PC-3 (cell line): Measurements from ENCODE around the gene ARHGAP32. TPM values are rescaled to one million over a fixed set of nuclear protein-coding genes. Genes with fewer than 3 reads are reported as not detected.

Experiments used
- ATAC-seq: fragments of 200-7000 bp; cut with Tn5 transposase; 2 replicates; pipeline ENCODE4 v1.9.1; 2020; ENCODE audit warnings: mild to moderate bottlenecking, moderate library complexity
- BruUV-seq: library from RNA; stranded (reverse); fragments of 400-500 nt; replicated peaks from 2 replicates; lab custom pipeline; 2021; lab: Mats Ljungman, UMichigan
- CTCF ChIA-PET: fragments of 300-600 bp; sonication (Branson Sonifier 250); formaldehyde crosslinking; loops from one replicate; lab custom pipeline; 2022; ENCODE audit warnings: antibody characterized with exemption; lab: Charles Lee
- POLR2A ChIA-PET: fragments of 300-600 bp; sonication (Branson Sonifier 250); formaldehyde crosslinking; loops from one replicate; lab custom pipeline; 2022; ENCODE audit warnings: antibody characterized with exemption; ENCODE audit not compliant: unreplicated experiment; lab: Charles Lee
- DNase-seq: peaks from one replicate; pipeline ENCODE4 v3.0.0-alpha.2; 2015
- H2AFZ ChIP-seq: fragments of 300-600 bp; sonication (generic); 2 replicates; pipeline ENCODE4 v1.6.0; 2016; ENCODE audit warnings: antibody characterized with exemption, low read length
- H3F3A ChIP-seq: fragments of 300-600 bp; sonication (generic); one replicate; pipeline ENCODE4 v1.6.0; 2017; ENCODE audit warnings: antibody characterized with exemption, low read length, control low read depth, mild to moderate bottlenecking; ENCODE audit not compliant: unreplicated experiment
- H3K27ac ChIP-seq: fragments of 300-600 bp; sonication (generic); 2 replicates; pipeline ENCODE4 v1.5.1; 2016; ENCODE audit warnings: mild to moderate bottlenecking, low read length
- H3K27me3 ChIP-seq: fragments of 300-600 bp; sonication (generic); 2 replicates; pipeline ENCODE4 v1.6.1; 2016; ENCODE audit warnings: low read length, mixed read lengths
- H3K36me3 ChIP-seq: fragments of 300-600 bp; sonication (generic); 2 replicates; pipeline ENCODE4 v1.6.1; 2016; ENCODE audit warnings: low read depth, mixed run types, low read length, mixed read lengths
- H3K4me1 ChIP-seq: fragments of 300-600 bp; sonication (generic); 2 replicates; pipeline ENCODE4 v1.5.1; 2016; ENCODE audit warnings: low read length; ENCODE audit not compliant: insufficient read depth
- H3K4me2 ChIP-seq: fragments of 300-600 bp; sonication (generic); 2 replicates; pipeline ENCODE4 v1.6.0; 2016; ENCODE audit warnings: low read length
- H3K4me3 ChIP-seq: fragments of 300-600 bp; sonication (generic); 2 replicates; pipeline ENCODE4 v1.5.1; 2016; ENCODE audit warnings: mild to moderate bottlenecking, low read length, mixed read lengths
- H3K79me2 ChIP-seq: fragments of 300-600 bp; sonication (generic); 2 replicates; pipeline ENCODE4 v1.6.1; 2017; ENCODE audit warnings: low read length, mixed read lengths
- H3K9ac ChIP-seq: fragments of 300-600 bp; sonication (generic); 2 replicates; pipeline ENCODE4 v1.6.0; 2016; ENCODE audit warnings: mild to moderate bottlenecking, low read length
- H3K9me2 ChIP-seq: fragments of 300-600 bp; sonication (generic); replicated peaks from 2 replicates; pipeline ENCODE4 v1.6.1; 2016; ENCODE audit warnings: mixed run types, low read length, mixed read lengths
- H3K9me3 ChIP-seq: fragments of 300-600 bp; sonication (generic); 2 replicates; pipeline ENCODE4 v1.6.1; 2016; ENCODE audit warnings: low read length, mixed read lengths
- H4K20me1 ChIP-seq: fragments of 300-600 bp; sonication (generic); 2 replicates; pipeline ENCODE4 v1.6.1; 2016; ENCODE audit warnings: low read length, mixed read lengths
- EZH2 ChIP-seq: fragments of 300-600 bp; sonication (generic); IDR thresholded peaks from one replicate; pipeline ENCODE4 v1.6.1; 2017; ENCODE audit warnings: antibody characterized with exemption, mild to moderate bottlenecking, low read length; ENCODE audit not compliant: unreplicated experiment
- EZH2phosphoT487 ChIP-seq: fragments of 300-600 bp; sonication (generic); IDR thresholded peaks from 2 replicates; pipeline ENCODE4 v1.6.1; 2018; ENCODE audit warnings: mild to moderate bottlenecking, antibody characterized with exemption, low read length, borderline replicate concordance
- intact Hi-C: fragments of 100-400 bp; cut with micrococcal nuclease; formaldehyde crosslinking; loops from 2 replicates; pipeline ENCODE4 v1.9.0; 2023
- total RNA-seq: library from RNA; depleted of rRNA; stranded (reverse); fragments of >200 nt; gene quantifications from 2 replicates; pipeline ENCODE4 v1.2.3, GENCODE V29; 2014
- TF ChIP-seq, protein P1 (sequence below): fragments of 300-600 bp; sonication (generic); conservative IDR thresholded peaks from 2 replicates; pipeline ENCODE4 v1.5.1; 2017; ENCODE audit warnings: antibody characterized with exemption, low read depth, mild to moderate bottlenecking, low read length

The ARHGAP32 gene
- total RNA-seq, 1 experiment from 2014 or later = 13.7 TPM

GRCh38 chr11:129048911-129049310 is 143.2 kb downstream of the ARHGAP32 start:
- ChIA-PET POLR2A (no interaction called here), CTCF (no interaction called here)
- Histone ChIP-seq H3K27me3 (no peaks in the 10 kb centered on the region), H3K4me1 (peaks cover 8% of the 10 kb centered on the region), H3K9me3 (no peaks in the 10 kb centered on the region), H3F3A (no peaks in the 10 kb centered on the region), H3K36me3 (no peaks in the 10 kb centered on the region), H3K27ac (no peak overlapping the region), H3K79me2 (no peaks in the 10 kb centered on the region), H3K9ac (no peak overlapping the region), H2AFZ (no peak overlapping the region), H4K20me1 (no peaks in the 10 kb centered on the region), H3K4me3 (no peak overlapping the region), H3K4me2 (no peak overlapping the region), H3K9me2 (no peaks in the 10 kb centered on the region)
- ATAC-seq = no peak
- DNase-seq = no peak
- intact Hi-C loops = no loop called here
- no peak for TF ChIP-seq EZH2
- TF ChIP-seq EZH2phosphoT487 = no peak
- TF ChIP-seq, protein P1, sequence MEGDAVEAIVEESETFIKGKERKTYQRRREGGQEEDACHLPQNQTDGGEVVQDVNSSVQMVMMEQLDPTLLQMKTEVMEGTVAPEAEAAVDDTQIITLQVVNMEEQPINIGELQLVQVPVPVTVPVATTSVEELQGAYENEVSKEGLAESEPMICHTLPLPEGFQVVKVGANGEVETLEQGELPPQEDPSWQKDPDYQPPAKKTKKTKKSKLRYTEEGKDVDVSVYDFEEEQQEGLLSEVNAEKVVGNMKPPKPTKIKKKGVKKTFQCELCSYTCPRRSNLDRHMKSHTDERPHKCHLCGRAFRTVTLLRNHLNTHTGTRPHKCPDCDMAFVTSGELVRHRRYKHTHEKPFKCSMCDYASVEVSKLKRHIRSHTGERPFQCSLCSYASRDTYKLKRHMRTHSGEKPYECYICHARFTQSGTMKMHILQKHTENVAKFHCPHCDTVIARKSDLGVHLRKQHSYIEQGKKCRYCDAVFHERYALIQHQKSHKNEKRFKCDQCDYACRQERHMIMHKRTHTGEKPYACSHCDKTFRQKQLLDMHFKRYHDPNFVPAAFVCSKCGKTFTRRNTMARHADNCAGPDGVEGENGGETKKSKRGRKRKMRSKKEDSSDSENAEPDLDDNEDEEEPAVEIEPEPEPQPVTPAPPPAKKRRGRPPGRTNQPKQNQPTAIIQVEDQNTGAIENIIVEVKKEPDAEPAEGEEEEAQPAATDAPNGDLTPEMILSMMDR = no peak
- no TSS peak for BruUV-seq

- no peaks in the 10 kb centered on the region for H3F3A ChIP-seq
- TF ChIP-seq EZH2phosphoT487 = no peak
- TF ChIP-seq, protein P1 = no peak
- TF ChIP-seq EZH2 = no peak
- no peaks in the 10 kb centered on the region for H3K4me1 ChIP-seq
- DNase-seq (no peak), ATAC-seq (no peak)
- no peaks in the 10 kb centered on the region for H3K9me3 ChIP-seq
- no peak overlapping the region for H3K4me3 ChIP-seq
- POLR2A ChIA-PET = no interaction called here
- no peaks in the 10 kb centered on the region for H4K20me1 ChIP-seq
- CTCF ChIA-PET = no interaction called here
- H3K9ac ChIP-seq = no peak overlapping the region
- H3K36me3 ChIP-seq = no peaks in the 10 kb centered on the region
- no peaks in the 10 kb centered on the region for H3K27me3 ChIP-seq
- BruUV-seq = no TSS peak
- no peaks in the 10 kb centered on the region for H3K9me2 ChIP-seq
- no peaks in the 10 kb centered on the region for H3K79me2 ChIP-seq
- H2AFZ ChIP-seq = no peak overlapping the region
- no peak overlapping the region for H3K4me2 ChIP-seq
- no peak overlapping the region for H3K27ac ChIP-seq
- intact Hi-C loops = no loop called here
Measured at GRCh38 chr11:129045150-129045549, 147.0 kb downstream of the ARHGAP32 start.

DNA sequence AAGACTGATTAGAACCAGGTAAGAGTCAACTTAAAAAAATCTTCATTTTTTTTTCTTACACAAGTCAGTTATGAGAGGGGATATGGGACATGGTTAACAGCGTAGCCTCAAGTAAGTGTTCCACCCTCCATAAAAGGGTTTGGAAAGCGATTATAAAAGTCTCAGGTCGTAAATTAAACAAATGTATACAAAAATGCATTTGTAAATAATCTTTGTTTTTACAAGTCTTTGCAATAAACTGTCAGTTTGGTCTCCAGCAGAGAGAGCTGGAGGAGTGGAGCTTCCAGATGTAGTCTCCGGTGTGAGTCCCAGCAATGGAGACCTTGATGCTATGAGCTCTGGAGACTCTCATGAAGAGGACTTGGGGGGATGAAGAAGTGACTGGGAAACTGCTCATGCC is 149.6 kb downstream of the ARHGAP32 start:
- Histone ChIP-seq H3K4me2 (no peak overlapping the region), H3K27me3 (no peaks in the 10 kb centered on the region), H3K4me3 (no peak overlapping the region), H4K20me1 (no peaks in the 10 kb centered on the region), H3K27ac (no peak overlapping the region), H3K4me1 (no peaks in the 10 kb centered on the region), H3K9ac (no peak overlapping the region), H3K9me2 (no peaks in the 10 kb centered on the region), H2AFZ (no peak overlapping the region), H3K79me2 (no peaks in the 10 kb centered on the region), H3K36me3 (no peaks in the 10 kb centered on the region), H3K9me3 (no peaks in the 10 kb centered on the region), H3F3A (no peaks in the 10 kb centered on the region)
- ChIA-PET CTCF (interaction anchor here (0.5 kb wide), 1 partner anchor 283 kb away, joined by 6 read pairs; no protein-coding TSS in a partner anchor), POLR2A (no interaction called here)
- no TSS peak for BruUV-seq
- ATAC-seq (no peak), DNase-seq (no peak)
- intact Hi-C loops = no loop called here
- TF ChIP-seq EZH2phosphoT487 = no peak
- no peak for TF ChIP-seq EZH2
- TF ChIP-seq, protein P1 = no peak
